ENCODE measurements around the gene EDAR.

DNA sequence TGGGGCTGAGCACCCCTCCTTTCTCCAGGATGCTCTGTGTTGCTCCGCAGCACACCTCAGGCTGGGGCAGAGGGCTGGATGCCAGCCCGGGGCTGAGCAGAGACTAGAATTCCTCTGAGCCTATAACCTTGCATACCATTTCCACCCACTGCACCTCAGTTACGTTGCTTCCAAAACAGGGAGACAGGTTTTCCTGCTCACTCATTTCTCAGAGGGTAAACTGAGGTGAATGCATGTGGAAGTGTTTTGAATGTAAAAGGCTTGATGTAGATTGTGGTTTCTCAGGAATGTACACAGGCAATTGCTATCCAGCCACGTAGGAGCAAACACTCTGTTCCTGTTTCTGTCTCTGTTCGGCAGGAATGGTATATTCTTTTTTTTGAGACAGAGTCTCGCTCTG lies 45.3 kb downstream of the EDAR start:
- TF ChIP-seq, protein P1, sequence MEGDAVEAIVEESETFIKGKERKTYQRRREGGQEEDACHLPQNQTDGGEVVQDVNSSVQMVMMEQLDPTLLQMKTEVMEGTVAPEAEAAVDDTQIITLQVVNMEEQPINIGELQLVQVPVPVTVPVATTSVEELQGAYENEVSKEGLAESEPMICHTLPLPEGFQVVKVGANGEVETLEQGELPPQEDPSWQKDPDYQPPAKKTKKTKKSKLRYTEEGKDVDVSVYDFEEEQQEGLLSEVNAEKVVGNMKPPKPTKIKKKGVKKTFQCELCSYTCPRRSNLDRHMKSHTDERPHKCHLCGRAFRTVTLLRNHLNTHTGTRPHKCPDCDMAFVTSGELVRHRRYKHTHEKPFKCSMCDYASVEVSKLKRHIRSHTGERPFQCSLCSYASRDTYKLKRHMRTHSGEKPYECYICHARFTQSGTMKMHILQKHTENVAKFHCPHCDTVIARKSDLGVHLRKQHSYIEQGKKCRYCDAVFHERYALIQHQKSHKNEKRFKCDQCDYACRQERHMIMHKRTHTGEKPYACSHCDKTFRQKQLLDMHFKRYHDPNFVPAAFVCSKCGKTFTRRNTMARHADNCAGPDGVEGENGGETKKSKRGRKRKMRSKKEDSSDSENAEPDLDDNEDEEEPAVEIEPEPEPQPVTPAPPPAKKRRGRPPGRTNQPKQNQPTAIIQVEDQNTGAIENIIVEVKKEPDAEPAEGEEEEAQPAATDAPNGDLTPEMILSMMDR (IDR thresholded peaks at IDR 0.05), result no peak
- TF ChIP-seq POLR2A (IDR thresholded peaks at IDR 0.05; ENCODE audit: low read depth), result no peak
- TF ChIP-seq POLR2AphosphoS5 (IDR thresholded peaks at IDR 0.05), result no peak

All from esophagus muscularis mucosa (tissue), 3 donors.